Erythroblast (primary cell): ENCODE data around the gene APOC4.

Experiments
- DNase-seq, 2 experiments: peaks; one replicate each; lab custom pipeline; 2025; lab: John Stamatoyannopoulos, UW
- GATA1 ChIP-seq: IDR thresholded peaks from 2 replicates; pipeline ENCODE4 v1.6.1; 2011; ENCODE audit warnings: low read depth, mild to moderate bottlenecking, control low read depth, low read length, moderate library complexity
- POLR2A ChIP-seq: IDR thresholded peaks from 2 replicates; pipeline ENCODE4 v1.6.1; 2011; ENCODE audit warnings: mild to moderate bottlenecking, low read length

Gene APOC4

GRCh38 chr19:44942067-44942571, at the start of gene APOC4:
Gene APOC4 (plus strand): TSS chr19:44942237. CDS start chr19:44942278, 41 bp downstream.
- no peak for TF ChIP-seq GATA1
- TF ChIP-seq POLR2A = no peak
- no peak for DNase-seq

DNA sequence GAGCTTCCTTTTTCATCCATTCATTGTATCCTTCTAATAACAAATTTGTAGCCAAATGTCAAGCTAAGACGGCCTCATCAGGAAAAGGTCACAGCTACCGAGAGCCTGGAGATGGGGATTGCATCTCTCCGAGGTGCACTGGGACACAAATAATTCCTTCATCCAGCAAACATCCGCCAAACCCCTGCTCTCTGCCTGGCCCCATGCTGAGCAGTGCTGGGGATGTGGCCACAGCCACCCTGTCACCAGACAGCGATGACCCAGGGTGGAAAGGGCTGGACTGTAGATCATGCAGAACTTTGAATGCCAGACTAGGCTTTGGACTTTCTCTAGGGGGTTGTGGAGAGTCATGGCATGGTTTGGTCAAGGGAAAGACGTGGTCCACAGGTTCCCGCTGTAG, 49.1 kb upstream of the APOC4 start:
- TF ChIP-seq POLR2A = no peak
- TF ChIP-seq GATA1 = no peak
- no peak for DNase-seq

GRCh38 chr19:44893332-44894051, 48.5 kb upstream of the APOC4 start:
- no peak for DNase-seq
- TF ChIP-seq POLR2A (no peak), GATA1 (no peak)

DNA sequence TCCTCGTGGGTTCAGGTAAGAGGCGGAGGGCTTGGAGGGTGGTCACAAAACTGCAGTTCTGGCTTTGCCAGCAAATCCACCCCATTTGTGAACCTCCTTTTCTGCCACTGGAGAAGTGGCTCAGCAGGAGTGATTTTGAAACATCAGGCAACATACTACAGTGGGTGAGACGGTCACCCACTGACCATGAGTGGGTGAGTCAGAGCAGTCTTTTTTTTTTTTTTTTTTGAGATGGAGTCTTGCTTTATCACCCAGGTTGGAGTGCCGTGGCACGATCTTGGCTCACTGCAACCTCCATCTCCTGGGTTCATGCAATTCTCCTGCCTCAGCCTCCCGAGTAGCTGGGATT, 48.0 kb upstream of the APOC4 start:
- DNase-seq = no peak
- no peak for TF ChIP-seq GATA1
- TF ChIP-seq POLR2A = no peak

- TF ChIP-seq GATA1 (no peak), POLR2A (no peak)
- DNase-seq = no peak
These were observed 47.1 kb upstream of the APOC4 start for GRCh38 chr19:44894946-44895345.

GRCh38 chr19:44897835-44898234, 44.2 kb upstream of the APOC4 start:
- no peak for TF ChIP-seq POLR2A
- no peak for TF ChIP-seq GATA1
- DNase-seq = no peak

DNA sequence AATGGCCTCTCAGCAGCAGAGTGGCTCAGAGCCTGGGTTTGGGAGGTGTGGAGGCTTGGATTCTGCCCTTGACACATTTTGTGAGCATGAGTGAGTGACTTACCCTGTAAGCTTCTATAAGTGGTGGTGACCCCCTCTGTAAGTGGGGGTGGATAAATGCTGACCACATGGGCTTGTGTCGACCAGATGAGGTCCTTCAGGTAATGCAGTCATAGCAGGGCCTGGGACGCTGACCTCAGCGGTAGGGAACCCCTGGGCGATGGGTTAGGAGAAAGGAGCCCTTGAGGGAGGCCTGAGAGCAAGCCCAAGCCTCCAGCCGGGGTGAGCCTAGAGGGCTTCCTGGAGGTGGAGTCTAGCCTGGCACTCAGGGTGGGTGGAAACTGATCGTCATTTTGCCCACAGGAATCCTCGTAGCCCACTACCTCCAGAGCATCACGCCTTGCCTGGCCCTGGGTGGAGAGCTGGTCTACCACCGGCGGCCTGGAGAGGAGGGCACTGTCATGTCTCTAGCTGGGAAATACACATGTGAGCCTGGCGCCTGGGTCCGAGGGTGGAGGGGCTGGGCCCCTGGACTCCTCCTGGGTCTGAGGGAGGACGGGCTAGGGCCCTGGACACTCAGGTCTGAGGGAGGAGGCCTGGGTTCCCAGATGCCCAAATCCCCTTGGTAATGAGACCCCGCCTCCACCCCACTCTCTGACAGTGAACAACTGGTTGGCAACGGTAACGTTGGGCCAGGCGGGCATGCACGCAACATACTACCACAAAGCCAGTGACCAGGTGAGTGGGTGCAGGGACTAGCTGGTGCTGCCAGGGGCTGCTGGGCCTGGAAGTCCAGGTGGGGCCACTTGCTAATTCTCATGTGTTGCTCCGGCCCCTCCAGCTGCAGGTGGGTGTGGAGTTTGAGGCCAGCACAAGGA, 41.5 kb upstream of the APOC4 start:
- no peak for TF ChIP-seq GATA1
- no peak for TF ChIP-seq POLR2A

DNA sequence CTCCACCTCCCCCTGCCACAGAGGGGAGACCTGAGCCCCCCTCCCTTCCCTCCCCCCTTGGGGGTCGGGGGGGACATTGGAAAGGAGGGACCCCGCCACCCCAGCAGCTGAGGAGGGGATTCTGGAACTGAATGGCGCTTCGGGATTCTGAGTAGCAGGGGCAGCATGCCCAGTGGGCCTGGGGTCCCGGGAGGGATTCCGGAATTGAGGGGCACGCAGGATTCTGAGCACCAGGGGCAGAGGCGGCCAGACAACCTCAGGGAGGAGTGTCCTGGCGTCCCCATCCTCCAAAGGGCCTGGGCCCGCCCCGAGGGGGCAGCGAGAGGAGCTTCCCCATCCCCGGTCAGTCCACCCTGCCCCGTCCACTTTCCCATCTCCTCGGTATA, 38.8 kb upstream of the APOC4 start:
- no peak for TF ChIP-seq POLR2A
- no peak for DNase-seq

More for the DNA sequence above, 41.5 kb upstream of the APOC4 start:
- no peak for DNase-seq

- TF ChIP-seq GATA1 (no peak), POLR2A (peak; percentile 30)
- DNase-seq = peak; percentile 77 to 87
These were observed 38.2 kb upstream of the APOC4 start for GRCh38 chr19:44903602-44904425.

DNA sequence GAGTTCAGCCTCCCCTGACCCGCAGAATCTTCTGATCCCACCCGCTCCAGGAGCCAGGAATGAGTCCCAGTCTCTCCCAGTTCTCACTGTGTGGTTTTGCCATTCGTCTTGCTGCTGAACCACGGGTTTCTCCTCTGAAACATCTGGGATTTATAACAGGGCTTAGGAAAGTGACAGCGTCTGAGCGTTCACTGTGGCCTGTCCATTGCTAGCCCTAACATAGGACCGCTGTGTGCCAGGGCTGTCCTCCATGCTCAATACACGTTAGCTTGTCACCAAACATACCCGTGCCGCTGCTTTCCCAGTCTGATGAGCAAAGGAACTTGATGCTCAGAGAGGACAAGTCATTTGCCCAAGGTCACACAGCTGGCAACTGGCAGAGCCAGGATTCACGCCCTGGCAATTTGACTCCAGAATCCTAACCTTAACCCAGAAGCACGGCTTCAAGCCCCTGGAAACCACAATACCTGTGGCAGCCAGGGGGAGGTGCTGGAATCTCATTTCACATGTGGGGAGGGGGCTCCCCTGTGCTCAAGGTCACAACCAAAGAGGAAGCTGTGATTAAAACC, 37.5 kb upstream of the APOC4 start:
- TF ChIP-seq GATA1 (no peak), POLR2A (peak; percentile 30)
- DNase-seq = no peak

GRCh38 chr19:44905437-44906160, 36.4 kb upstream of the APOC4 start, which contains the start of gene APOE:
Gene APOE (plus strand): TSS chr19:44905796. CDS start chr19:44906625, 829 bp downstream.
- TF ChIP-seq POLR2A = peak; percentile 3
- TF ChIP-seq GATA1 = no peak
- DNase-seq = peak in 1 of 2 experiments; percentile 39

- TF ChIP-seq POLR2A = no peak
- no peak for DNase-seq
These were observed 34.4 kb upstream of the APOC4 start for GRCh38 chr19:44907613-44908012.
